Esophagus muscularis mucosa (tissue), 4 donors: ENCODE results near the gene NAGPA. TPM values are rescaled to one million over a fixed set of nuclear protein-coding genes. Genes with fewer than 3 reads are reported as not detected.

Experiments used
- DNase-seq: peaks from one replicate; pipeline ENCODE4 v3.0.0-alpha.2; 2017; ENCODE audit errors: extremely low spot score
- H3K27ac ChIP-seq, 4 donors: fragments of 200-600 bp; sonication (generic); replicated peaks in 1 of 4; 1 replicate in 3 of 4; 2 replicates in 1 of 4; pipeline ENCODE4 v1.5.1; 2016 to 2019; ENCODE audit warnings: mild to moderate bottlenecking in 1 of 4
- H3K27me3 ChIP-seq, 4 donors: fragments of 200-600 bp; sonication (generic); one replicate each; pipeline versions ENCODE4 v1.5.1 to v1.6.0; 2016 to 2019
- H3K36me3 ChIP-seq, 4 donors: fragments of 200-600 bp; sonication (generic); one replicate each; pipeline ENCODE4 v1.5.1; 2016 to 2019
- H3K4me1 ChIP-seq, 4 donors: fragments of 200-600 bp; sonication (generic); one replicate each; pipeline ENCODE4 v1.5.1; 2016 to 2019
- H3K4me3 ChIP-seq, 4 donors: fragments of 200-600 bp; sonication (generic); 1 replicate in 2 of 4; 2 replicates in 2 of 4; pipeline ENCODE4 v1.5.1; 2016 to 2019; ENCODE audit warnings: mild to moderate bottlenecking in 4 of 4, moderate library complexity in 1 of 4
- H3K9me3 ChIP-seq, 4 donors: fragments of 200-600 bp; sonication (generic); 1 replicate in 3 of 4; 2 replicates in 1 of 4; pipeline ENCODE4 v1.5.1; 2016 to 2019
- EP300 ChIP-seq: sonication (generic); formaldehyde crosslinking; IDR thresholded peaks from one replicate; pipeline ENCODE4 v1.6.1; 2017; ENCODE audit warnings: antibody characterized with exemption
- POLR2A ChIP-seq: fragments of 450-650 bp; IDR thresholded peaks from one replicate; pipeline ENCODE4 v1.6.1; 2017; ENCODE audit warnings: antibody characterized with exemption, moderate library complexity, mild to moderate bottlenecking, low read depth
- POLR2AphosphoS5 ChIP-seq, 2 donors: sonication (generic); formaldehyde crosslinking; IDR thresholded peaks; one replicate each; pipeline ENCODE4 v1.6.1; 2017; ENCODE audit warnings: antibody characterized with exemption in 2 of 2
- WGBS: methylation state at CpG from one replicate; pipeline ENCODE4 v1.1.5; 2018; 5-methylcytosine and 5-hydroxymethylcytosine counted together
- intact Hi-C: fragments of 100-400 bp; cut with DNase I; formaldehyde crosslinking; loops from one replicate; pipeline ENCODE4 v1.15.1; 2023
- total RNA-seq, 4 donors: library from RNA; depleted of rRNA; stranded (reverse); fragments of >200 nt; gene quantifications; one replicate each; pipeline versions ENCODE4 v1.1.0 to v1.2.1, GENCODE V29; 2016
- TF ChIP-seq, protein P1 (sequence below), 3 experiments: fragments of 200-600 bp in 2 of 3; fragments of 450-650 bp in 1 of 3; sonication (generic) in 2 of 3; IDR thresholded peaks; one replicate each; pipeline ENCODE4 v1.5.1; 2017 to 2019; ENCODE audit warnings: antibody characterized with exemption in 3 of 3, mild to moderate bottlenecking in 2 of 3, moderate library complexity in 1 of 3

The NAGPA gene
- total RNA-seq, 4 donors from 2014 or later, result 15.4 to 24.1 (median 21.1) TPM

DNA sequence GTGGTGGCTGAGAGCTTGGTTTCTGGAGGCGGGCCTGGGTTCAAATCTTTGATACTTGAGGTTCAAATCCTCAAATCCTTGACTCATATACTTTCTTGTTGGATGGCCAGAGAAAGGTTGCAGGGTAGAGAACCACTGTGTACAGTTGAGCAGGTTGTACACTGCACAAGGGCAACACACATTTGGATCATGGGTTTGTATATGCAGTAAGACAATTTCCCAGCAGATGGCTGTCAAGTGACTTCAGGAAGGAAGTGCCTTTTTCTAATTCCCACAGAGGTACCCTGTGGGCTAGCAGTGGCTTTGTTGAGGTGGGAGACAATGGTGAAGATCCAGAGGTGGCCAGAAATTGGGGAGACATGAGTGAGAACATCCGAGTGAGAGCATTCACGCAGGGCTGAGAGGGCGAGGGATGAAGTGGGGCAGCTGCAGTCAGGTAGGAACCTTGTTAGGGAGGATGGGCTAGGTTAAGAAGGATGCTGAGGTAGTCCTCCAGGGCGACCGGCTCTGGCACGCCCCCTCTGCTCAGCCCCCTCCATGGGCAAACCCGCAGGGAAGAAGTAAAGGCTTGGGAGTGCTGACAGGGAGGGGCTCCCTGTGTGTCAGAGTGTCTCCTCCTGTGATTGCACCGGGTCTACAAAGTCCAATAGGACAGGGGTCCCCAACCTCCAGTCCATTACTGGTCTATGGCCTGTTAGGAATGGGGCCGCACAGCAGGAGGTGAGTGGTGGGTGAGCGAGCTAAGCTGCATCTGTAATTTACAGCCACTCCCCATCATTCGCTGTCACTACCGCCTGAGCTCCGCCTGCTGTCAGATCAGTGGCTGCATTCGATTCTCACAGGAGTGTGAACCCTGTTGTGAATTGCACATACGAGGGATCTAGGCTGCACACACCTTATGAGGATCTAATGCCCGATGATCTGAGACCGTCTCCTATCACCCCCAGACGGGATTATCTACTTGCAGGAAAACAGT is 29.3 kb upstream of the NAGPA start:
- Histone ChIP-seq H3K4me3 (no peak overlapping the region), H3K27me3 (peaks cover 0 to 8% (median 0%) of the 10 kb centered on the region in 4 donors), H3K4me1 (no peaks in the 10 kb centered on the region), H3K36me3 (no peaks in the 10 kb centered on the region), H3K27ac (no peak overlapping the region), H3K9me3 (no peaks in the 10 kb centered on the region)
- WGBS, result 66% methylated on average over 15 of the region's 19 CpGs
- intact Hi-C loops, result no loop called here
- TF ChIP-seq EP300 (no peak), POLR2AphosphoS5 (IDR thresholded peaks at IDR 0.05) (no peak), POLR2A (no peak)
- TF ChIP-seq, protein P1, sequence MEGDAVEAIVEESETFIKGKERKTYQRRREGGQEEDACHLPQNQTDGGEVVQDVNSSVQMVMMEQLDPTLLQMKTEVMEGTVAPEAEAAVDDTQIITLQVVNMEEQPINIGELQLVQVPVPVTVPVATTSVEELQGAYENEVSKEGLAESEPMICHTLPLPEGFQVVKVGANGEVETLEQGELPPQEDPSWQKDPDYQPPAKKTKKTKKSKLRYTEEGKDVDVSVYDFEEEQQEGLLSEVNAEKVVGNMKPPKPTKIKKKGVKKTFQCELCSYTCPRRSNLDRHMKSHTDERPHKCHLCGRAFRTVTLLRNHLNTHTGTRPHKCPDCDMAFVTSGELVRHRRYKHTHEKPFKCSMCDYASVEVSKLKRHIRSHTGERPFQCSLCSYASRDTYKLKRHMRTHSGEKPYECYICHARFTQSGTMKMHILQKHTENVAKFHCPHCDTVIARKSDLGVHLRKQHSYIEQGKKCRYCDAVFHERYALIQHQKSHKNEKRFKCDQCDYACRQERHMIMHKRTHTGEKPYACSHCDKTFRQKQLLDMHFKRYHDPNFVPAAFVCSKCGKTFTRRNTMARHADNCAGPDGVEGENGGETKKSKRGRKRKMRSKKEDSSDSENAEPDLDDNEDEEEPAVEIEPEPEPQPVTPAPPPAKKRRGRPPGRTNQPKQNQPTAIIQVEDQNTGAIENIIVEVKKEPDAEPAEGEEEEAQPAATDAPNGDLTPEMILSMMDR (IDR thresholded peaks at IDR 0.05), result no peak
- DNase-seq, result peak; percentile 77

DNA sequence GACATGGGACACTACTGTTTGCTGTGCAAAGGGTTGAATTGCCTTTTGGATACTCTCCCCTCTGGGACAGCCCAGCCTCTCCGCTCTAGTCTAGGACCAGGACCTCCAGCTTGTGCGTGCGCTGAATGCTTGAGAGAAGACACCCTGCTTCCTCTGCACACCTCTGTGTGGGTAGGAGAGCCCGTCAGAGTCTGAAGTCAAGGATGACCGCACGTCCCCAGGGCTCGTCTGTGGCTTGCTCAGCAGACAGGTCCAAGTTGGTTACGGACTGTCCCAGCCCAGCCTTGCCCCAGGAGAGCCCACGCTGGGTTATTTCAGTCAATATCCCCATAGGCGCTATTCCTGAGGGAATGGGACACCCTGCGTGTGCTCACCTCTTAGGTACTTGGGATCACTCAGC is 28.3 kb upstream of the NAGPA start:
- no peaks in the 10 kb centered on the region for H3K9me3 ChIP-seq
- no peak for DNase-seq
- peaks cover 0 to 8% (median 0%) of the 10 kb centered on the region in 4 donors for H3K27me3 ChIP-seq
- no peak overlapping the region for H3K4me3 ChIP-seq
- H3K4me1 ChIP-seq, result no peaks in the 10 kb centered on the region
- H3K27ac ChIP-seq, result no peak overlapping the region
- H3K36me3 ChIP-seq, result no peaks in the 10 kb centered on the region
- intact Hi-C loops, result no loop called here
- TF ChIP-seq EP300, result no peak
- no peak for TF ChIP-seq POLR2A
- TF ChIP-seq POLR2AphosphoS5 (IDR thresholded peaks at IDR 0.05), result no peak
- TF ChIP-seq, protein P1 (IDR thresholded peaks at IDR 0.05), result no peak
- 89% methylated on average over 7 of the region's 11 CpGs for WGBS

DNA sequence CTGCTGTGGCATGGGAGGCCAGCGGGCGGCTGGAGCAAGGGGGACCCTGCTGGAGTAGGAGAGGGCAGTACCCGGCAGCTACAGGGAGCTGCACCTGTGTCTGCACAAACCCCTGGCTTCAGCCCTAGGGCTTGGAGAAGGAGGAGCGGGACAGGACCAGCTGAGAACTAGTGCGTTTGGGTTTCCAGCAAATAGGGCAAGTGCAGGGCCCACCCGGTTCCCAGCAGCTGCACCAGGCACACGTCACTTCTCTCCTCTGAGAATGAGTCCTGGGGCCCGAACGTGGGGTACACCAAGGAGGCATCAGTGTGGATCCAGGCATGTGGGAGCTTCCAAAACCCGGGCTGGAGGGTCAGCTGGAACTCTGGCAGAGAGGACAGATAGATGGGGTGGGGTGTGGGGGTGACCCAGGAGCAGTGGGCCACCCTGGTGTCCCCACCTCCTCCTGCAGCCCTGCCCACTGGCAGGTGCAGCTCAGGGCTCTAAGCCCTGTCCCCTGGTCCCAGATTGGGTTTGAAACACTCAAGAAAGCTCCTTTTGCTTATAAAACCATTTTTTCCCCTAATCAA is 26.4 kb upstream of the NAGPA start:
- Histone ChIP-seq H3K27ac (no peak overlapping the region), H3K4me1 (no peaks in the 10 kb centered on the region), H3K27me3 (peaks cover 0 to 13% (median 2%) of the 10 kb centered on the region in 4 donors), H3K4me3 (no peak overlapping the region), H3K36me3 (no peaks in the 10 kb centered on the region), H3K9me3 (no peaks in the 10 kb centered on the region)
- WGBS, result 60% methylated on average over 6 of the region's 10 CpGs
- TF ChIP-seq POLR2AphosphoS5 (IDR thresholded peaks at IDR 0.05) (no peak), POLR2A (no peak), EP300 (no peak)
- TF ChIP-seq, protein P1 (IDR thresholded peaks at IDR 0.05), result no peak
- intact Hi-C loops, result no loop called here
- no peak for DNase-seq

DNA sequence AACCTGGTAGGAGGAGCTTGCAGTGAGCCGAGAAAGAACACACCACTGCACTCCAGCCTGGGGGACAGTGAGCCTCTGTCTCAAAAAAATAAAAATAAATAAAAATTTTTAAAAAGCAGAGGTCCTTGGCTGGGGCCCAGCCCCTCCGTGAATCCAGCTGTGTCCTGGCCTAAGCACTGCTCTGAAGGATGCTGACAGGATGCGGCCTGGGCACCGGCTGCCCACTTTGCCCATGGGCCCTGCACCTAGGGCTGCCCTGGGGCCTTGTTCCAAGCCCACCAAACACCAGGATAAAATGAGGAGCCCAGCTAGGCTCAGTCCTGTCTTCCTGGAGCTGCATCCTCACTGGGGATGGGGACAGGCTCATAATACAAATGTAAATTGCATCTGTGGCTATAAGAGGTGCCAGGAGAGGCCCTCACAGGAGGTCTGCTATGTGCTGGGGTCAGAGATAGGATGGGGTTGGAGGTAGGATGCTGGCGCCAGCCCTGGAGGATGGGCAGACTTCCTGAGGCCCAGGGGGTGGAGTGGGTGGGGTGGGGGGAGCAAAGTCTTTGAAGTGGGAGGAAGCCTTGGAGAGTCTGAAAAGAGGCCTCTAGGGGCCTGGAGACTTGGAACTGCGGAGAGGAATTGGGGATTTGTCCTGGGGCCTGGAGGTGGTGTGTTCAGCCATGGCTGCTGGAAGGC is 25.8 kb upstream of the NAGPA start:
- DNase-seq, result no peak
- 68% methylated on average over 6 of the region's 6 CpGs for WGBS
- Histone ChIP-seq H3K27me3 (peaks cover 0 to 13% (median 2%) of the 10 kb centered on the region in 4 donors), H3K4me1 (no peaks in the 10 kb centered on the region), H3K36me3 (peaks cover 0 to 4% (median 0%) of the 10 kb centered on the region in 4 donors), H3K9me3 (no peaks in the 10 kb centered on the region), H3K4me3 (no peak overlapping the region), H3K27ac (no peak overlapping the region)
- no peak for TF ChIP-seq POLR2A
- TF ChIP-seq, protein P1 (IDR thresholded peaks at IDR 0.05), result no peak
- no peak for TF ChIP-seq POLR2AphosphoS5 (IDR thresholded peaks at IDR 0.05)
- TF ChIP-seq EP300, result no peak
- intact Hi-C loops, result no loop called here
